Fibroblast of peridontal ligament (primary cell): ENCODE measurements around the gene CLDN18.

Experiments used
- DNase-seq: peaks from one replicate; pipeline ENCODE4 v3.0.0-alpha.2; 2010; ENCODE audit errors: extremely low read depth

Gene CLDN18

GRCh38 chr3:138009476-138010272 lies at the start of gene CLDN18:
CLDN18 (plus strand) TSS chr3:138010165; CDS start chr3:138010226, 61 bp downstream.
- DNase-seq = no peak

GRCh38 chr3:137962251-137962650 lies 47.7 kb upstream of the CLDN18 start:
- DNase-seq = no peak

GRCh38 chr3:137963463-137963862 lies 46.5 kb upstream of the CLDN18 start:
- no peak for DNase-seq

GRCh38 chr3:137970914-137971831 lies 38.8 kb upstream of the CLDN18 start:
- peak; percentile 58 for DNase-seq

GRCh38 chr3:137972396-137972795 lies 37.6 kb upstream of the CLDN18 start:
- no peak for DNase-seq

GRCh38 chr3:137978328-137978727 lies 31.6 kb upstream of the CLDN18 start:
- DNase-seq = no peak

- no peak for DNase-seq
These were observed 22.2 kb upstream of the CLDN18 start for GRCh38 chr3:137987723-137988122.

GRCh38 chr3:137988152-137988551 lies 21.8 kb upstream of the CLDN18 start:
- DNase-seq = no peak

GRCh38 chr3:137988982-137989381 lies 21.0 kb upstream of the CLDN18 start:
- no peak for DNase-seq

- no peak for DNase-seq
These were observed 19.5 kb upstream of the CLDN18 start for GRCh38 chr3:137990427-137990826.

GRCh38 chr3:137992592-137992991 lies 17.4 kb upstream of the CLDN18 start:
- DNase-seq = no peak

- DNase-seq = no peak
These were observed 11.6 kb upstream of the CLDN18 start for GRCh38 chr3:137998121-137999042.

GRCh38 chr3:138003069-138003468 lies 6.9 kb upstream of the CLDN18 start:
- DNase-seq = no peak

GRCh38 chr3:138005627-138006026 lies 4.3 kb upstream of the CLDN18 start:
- DNase-seq = no peak

- no peak for DNase-seq
These were observed 2.1 kb upstream of the CLDN18 start for GRCh38 chr3:138007898-138008297.

- DNase-seq = no peak
These were observed 267 bp downstream of the CLDN18 start for GRCh38 chr3:138010273-138010590.

- DNase-seq = no peak
These were observed 1.8 kb downstream of the CLDN18 start for GRCh38 chr3:138011722-138012121.

- no peak for DNase-seq
These were observed 2.6 kb downstream of the CLDN18 start for GRCh38 chr3:138012526-138012925.

- DNase-seq = no peak
These were observed 6.1 kb downstream of the CLDN18 start for GRCh38 chr3:138016065-138016464.

GRCh38 chr3:138019281-138020069 lies 9.5 kb downstream of the CLDN18 start:
- no peak for DNase-seq

- no peak for DNase-seq
These were observed 13.8 kb downstream of the CLDN18 start for GRCh38 chr3:138023754-138024153.
